ENCODE data around the gene SEMA3B.

GRCh38 chr3:50241163-50241562, 27.8 kb upstream of the SEMA3B start:
- TF ChIP-seq CTCF (IDR thresholded peaks at IDR 0.05) (no peak), POLR2AphosphoS5 (IDR thresholded peaks at IDR 0.05) (no peak), POLR2A (IDR thresholded peaks at IDR 0.05) (no peak)
